NCI-H146 treated with DMSO at 0.1 percent for 48 hours (cell line): ENCODE measurements around the gene ZNF70.
A peak's percentile ranks its signal among the peaks of the same experiment; 100 is the strongest.

Source experiments
- DNase-seq: peaks from one replicate; lab custom pipeline; 2025; ENCODE audit not compliant: unreplicated experiment; lab: John Stamatoyannopoulos, UW

The ZNF70 gene

GRCh38 chr22:23779731-23780130, 28.8 kb upstream of the ZNF70 start:
- no peak for DNase-seq

GRCh38 chr22:23779083-23779482, 28.2 kb upstream of the ZNF70 start:
- no peak for DNase-seq

DNA sequence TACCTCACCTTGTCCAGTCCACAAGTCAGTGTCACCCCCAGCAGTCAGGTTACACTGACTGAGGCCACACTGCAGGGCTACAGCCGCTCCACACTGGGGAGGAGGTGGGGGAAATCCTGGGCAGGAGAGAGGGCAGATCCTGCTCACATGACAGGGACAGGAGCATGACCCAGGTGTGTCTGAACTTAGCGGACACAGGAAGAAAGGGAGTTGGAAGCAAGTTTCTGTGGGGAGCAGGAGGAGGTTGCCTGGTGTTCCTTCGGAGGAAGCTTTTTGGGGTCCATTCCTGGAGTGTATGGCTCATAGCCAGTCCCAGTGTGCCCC, 27.6 kb upstream of the ZNF70 start:
- DNase-seq, result no peak

- no peak for DNase-seq
Observed at GRCh38 chr22:23777776-23778576, 27.1 kb upstream of the ZNF70 start.

DNA sequence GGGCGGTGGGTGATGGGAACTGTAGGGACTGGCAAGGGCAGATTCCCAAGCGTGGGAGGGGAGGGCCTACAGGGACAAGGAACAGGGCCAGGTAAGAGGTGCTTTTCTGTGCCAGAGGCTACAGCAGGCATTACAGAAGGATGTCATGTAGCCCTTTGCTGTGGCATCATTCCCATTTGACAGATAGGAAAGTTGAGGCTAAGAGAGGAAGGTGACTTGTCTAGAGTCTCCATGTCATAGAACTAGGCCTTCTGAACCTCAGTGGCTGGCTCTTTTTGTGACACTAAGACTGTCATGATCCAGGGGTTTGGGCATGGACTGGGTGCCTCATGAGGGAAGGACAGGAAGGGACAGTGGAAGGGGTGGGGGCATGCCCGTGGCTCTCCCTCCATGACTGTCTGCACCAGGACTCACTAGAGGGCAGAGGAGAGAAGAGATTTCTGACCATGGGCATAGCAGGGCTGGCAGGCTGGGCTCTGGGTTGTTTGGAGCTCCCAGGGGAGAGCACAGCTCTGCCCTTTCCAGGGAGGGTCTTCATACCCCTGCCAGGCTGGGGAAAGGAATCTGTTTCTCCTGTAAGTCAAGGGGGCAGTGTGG, 25.0 kb upstream of the ZNF70 start:
- DNase-seq, result no peak

GRCh38 chr22:23774922-23775436, 24.1 kb upstream of the ZNF70 start:
- no peak for DNase-seq

DNA sequence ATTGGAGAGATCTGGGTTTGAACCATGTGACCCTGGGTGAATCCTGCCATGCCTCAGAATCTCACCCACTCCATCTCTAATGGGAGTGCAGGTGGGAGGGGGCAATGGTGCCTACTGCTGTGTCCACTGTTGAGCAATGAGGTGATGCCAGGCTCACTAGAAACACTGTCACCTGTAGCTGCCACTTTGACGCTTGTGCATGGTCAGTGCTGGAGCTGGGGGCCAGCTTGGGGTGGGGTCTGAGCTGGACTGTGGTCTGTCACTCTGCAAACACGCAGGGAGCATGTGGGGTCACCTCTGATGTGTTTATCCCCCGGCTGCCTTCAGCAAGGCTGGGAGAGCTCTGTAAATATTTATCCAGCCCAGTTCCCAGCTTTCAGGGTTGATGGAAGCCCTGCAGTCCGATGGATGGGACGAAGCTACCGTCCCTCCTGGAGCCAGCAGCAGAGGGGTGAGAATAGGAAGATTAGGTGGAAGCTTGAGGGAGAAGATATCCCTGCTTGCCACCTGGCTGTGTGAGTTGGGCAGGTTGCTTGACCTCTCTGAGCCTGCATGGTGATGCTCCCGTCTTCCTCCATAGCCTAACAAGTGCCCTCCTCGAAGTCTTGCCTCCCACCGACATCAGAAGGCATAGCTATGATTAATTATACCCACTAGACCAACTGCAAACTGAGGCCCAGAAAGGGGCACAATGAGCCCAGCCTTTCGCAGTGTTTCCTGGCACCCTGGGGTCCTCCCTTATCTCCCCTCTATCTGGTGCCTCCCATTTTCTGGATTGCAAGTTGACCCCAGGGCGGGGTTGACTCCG, 23.4 kb upstream of the ZNF70 start:
- DNase-seq, result no peak

DNA sequence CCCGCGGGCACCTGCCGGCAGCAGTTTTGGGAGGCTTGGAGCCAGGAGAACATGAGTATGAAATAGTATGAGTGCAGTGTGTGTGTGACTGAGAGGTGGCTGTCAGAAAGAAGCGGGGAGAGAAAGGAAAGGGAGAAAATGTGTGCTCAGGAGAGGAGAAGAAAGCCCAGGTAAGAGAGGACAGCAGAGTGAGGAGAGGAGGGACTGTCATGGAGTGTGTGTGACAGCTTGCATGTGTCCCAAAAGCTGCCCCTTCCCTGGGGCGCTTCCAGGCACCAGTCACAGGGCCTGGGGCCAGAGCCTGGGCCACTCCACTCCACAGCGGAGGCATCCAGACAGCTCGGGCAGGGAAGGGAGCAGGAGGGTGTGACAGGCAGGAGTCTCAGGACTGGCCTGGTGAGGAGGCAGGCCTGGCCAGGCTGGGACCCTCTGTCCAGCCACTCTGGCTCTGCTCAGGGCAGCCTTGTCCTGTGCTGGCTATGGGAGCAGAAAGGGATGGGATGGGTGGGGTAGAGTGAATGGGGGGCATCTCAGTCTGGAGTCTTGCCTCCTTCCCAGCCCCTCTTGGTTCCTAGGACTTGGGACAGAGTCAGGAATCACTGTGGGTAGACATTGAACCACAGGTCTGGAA, 22.7 kb upstream of the ZNF70 start:
- no peak for DNase-seq

GRCh38 chr22:23772649-23773473, 21.9 kb upstream of the ZNF70 start, which contains the start of gene MMP11:
MMP11 (plus strand) TSS chr22:23772849; CDS start chr22:23772871, 22 bp downstream.
- DNase-seq, result peak; percentile 72

- DNase-seq, result no peak
Observed at GRCh38 chr22:23772315-23772648, 21.4 kb upstream of the ZNF70 start.

GRCh38 chr22:23769321-23769965, 18.5 kb upstream of the ZNF70 start:
- no peak for DNase-seq

GRCh38 chr22:23767673-23768548, 17.0 kb upstream of the ZNF70 start, which contains the start of gene CHCHD10:
CHCHD10 (minus strand) TSS chr22:23767972; CDS start chr22:23767874, 98 bp downstream.
- DNase-seq, result peak; percentile 50

DNA sequence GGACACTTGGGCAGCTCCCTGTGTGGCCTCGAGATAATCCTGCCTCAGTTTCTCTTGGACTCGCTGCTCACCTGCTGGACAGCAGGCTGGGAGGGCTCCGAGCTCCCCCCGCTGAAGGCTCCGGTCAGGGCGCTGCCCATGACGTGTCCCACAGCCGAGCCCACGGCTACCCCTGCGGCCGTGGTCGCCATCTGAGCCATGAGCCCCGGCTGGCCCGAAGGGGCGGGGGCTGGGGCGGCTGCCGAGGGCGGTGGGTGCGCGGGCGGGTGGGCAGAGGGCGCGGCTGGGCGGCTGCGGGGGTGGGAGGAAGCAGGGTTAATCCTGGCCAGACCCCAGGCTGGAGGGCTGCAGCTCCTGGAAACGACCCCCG, 16.4 kb upstream of the ZNF70 start:
- DNase-seq, result no peak

DNA sequence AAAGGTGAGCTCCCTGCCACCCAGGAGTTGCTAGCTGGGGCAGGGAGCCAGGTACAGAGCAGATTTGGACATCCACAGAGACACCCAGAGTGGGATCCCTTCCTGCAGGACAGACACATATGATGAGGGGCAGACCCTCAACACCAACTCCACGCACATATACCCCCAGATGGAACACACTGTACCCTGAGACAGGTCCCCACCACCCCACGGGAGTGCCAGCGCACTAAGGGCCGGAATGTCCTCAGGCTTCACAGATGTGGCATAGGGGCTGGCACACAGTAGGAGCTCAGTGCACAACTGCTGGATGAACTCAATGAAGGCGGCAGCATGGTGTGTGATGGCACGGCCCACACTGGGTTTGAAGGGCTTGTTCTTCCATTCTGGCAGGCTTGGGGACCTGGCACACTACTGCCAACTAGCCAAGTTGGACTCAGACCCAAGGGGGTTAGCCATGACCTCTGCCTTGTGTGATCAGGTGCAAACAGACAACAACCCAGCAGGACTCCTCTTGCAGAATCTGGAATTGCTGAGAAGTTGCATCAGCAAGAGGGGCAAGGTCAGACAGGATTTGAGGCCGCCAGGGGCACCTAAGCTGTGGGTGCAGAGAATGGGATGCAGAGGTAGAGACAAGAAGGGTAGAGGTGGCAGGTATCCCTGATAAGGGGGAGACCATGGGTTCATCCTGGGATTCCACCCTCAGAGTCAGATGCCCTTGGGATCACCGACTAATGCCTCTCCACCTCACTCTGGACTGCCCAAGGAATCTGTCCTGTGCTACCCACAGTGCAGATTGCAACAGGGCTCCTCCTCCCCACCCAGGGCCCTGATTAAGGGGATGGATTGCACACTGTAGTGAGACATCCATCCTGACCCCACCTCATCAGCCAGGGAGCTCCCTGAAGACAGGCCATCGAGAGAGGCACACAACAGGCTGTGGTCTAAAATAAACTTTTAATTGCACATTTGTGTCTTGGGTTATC, 14.3 kb upstream of the ZNF70 start:
- no peak for DNase-seq

GRCh38 chr22:23763954-23764353, 13.0 kb upstream of the ZNF70 start:
- no peak for DNase-seq

DNA sequence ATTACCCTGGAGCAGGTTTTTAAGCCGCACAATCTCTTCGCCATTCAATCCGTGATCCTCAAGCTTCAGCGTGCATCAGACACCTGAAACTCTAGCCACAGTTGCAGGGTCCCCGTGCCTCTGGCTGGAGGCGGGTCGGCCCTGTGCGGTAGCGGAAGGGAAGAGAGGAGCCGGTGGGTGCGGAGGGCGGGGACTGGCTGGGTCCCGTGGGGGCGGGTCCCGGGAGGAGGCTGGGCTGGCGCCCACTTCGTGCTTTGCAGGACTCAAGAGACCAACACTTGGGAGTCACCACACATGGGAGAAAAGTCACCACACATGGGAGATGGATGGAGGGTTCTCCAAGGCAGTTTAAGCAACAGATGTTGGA, 12.7 kb upstream of the ZNF70 start:
- no peak for DNase-seq

DNA sequence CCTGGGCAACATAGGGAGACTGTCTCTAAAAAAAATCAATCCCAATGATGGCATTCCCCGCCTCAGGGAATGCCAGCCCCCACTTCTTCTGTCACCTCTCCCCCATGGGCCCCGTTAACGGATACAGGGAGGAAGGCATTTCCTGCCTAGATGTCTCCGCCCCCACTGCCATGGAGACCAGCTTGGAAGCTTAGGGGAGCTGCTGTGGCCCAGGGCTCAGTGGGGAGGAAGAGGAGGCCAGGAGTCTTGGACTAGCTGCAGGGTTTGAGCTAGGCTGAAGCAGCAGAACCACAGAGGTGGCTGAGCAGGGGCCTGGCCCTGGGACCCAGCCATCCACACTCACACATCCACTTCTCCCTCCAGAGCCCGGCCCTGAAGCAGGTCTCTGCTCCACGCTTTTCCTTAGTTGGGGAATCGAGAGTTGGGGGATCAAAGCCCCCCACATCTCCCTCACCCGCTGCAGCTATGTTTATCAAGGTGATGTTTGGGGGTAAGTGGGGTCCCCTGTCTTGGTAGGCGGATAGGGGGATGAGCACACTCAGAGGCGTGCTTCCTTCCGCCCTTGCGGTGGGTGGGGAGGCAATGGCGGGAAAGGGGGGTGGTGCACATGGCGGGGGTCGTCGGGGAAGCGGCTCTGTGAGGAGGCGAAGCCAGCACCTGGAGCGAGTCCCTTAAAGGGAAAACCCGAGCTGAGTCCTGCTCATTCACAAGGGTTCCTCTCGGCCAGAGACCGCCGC, 12.1 kb upstream of the ZNF70 start, which contains the start of gene C22orf15:
Gene C22orf15, plus strand, starts transcription at position 149 of the 737 bp plus-strand sequence. Its CDS starts 317 bp downstream, at position 466.
- no peak for DNase-seq
